Stimulated activated CD4-positive, alpha-beta T cell treated with anti-CD3 and anti-CD28 coated beads, Interleukin-12 subunit alpha, Interleukin-12 subunit beta, amount 100 ng/mL, for 24 hours (primary cell): Measurements from ENCODE around the gene NFIX.

Source experiments
- DNase-seq, 2 experiments: peaks; one replicate each; pipeline ENCODE4 v3.0.0-alpha.2; 2020; ENCODE audit warnings: low read depth in 2 of 2

Gene NFIX

DNA sequence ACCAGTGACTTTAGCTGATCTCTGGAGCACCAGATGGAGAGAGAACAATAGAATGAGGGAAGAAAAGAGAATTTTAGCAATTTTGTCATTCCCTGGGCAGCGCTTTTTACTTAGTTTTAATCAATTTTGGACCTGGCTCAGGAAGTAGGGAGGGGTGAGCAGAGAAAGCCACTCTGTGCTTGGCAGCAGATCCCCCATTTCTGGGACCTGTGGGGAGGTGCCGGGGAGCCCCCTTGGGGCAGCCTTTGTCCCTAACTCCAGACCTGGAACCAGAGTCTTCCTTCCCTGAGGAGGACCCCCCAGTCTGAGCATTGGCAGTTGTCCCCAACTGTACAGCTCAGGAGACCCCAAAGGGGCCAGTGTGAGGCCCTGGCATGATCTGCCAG lies 96.9 kb downstream of the NFIX start:
- DNase-seq, result no peak

DNA sequence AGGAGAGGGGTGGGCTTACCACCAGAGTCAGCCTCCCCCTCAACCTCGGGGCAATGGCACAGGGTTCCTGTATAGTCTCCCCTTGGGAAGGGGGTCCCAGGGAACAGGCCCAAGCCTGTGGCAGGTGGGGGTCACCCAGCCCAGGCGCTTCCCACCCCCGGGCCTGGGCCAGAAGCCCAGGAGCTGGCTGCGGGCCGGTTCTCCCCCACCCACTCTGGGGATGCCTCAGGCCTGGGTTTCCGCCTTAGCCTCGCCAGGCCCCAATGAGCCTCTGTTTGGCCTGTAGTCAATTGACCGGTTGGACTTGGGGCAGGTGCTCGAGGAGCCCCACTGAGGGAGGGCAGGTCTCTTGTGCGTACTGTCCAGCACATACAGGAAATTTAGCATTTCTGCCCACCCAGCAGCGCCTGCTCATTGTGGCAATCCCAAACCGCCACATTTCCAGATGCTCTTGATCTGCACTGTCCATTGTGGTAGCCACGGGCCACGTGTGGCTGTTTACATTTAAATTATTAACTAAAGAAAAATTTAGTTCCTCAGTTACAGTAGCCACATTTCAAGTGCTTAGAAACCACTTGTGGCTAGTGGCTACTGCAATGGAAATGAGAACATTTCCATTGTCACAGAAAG lies 97.4 kb downstream of the NFIX start:
- no peak for DNase-seq

DNA sequence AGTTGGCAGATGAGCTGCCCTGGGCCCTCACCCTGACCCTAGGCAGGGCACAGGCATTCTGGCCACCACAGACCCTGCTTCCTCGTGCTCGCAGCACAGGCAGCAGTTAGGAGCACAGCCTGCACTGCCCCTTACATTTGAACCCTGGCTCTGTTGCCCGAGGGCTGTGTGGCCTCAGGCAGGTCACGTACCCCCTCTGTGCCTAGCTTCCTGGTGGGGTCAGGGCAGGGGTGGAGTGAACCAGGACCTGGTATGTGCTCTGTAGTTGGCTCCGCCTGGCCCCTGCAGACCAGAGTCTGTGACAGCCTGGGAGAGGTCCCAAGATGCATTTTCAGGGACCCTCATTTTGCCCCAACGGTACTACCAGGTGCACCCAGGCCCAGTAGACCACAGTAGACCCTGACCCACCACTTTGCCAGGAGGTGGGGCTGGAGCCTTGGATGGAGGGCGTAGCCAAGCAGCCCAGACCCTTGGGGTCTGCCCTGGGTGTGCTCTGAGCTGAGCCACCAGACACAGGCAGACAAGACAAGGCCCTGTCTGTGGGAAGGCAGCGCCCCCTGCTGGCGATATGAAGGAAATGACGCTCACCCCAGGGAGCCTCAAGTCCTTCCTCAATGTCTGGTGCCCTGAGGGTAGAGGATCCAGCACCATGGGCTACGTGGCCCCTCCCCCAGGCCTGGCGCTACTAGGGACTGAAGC lies 98.3 kb downstream of the NFIX start:
- DNase-seq, result peak; percentile 56 to 72

DNA sequence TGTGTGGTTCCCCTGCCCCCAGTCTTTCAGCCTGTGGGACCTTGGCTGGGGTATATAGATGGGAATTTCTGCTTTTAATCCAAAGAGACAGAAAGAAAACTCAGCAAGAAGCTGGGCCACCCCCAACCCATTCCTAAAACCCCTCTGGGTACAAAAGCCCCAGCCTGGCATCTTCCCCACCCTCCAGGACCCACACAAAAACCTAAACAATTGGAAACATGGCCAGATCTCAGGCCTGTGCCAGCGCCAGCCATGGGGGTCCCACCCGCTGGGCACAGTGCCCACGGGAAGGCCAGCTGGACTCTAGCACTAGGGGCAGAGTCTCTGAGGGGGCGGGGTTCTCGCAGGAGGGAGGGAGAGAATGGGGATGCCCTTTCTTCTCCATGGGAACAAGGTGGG lies 98.8 kb downstream of the NFIX start:
- DNase-seq, result no peak

DNA sequence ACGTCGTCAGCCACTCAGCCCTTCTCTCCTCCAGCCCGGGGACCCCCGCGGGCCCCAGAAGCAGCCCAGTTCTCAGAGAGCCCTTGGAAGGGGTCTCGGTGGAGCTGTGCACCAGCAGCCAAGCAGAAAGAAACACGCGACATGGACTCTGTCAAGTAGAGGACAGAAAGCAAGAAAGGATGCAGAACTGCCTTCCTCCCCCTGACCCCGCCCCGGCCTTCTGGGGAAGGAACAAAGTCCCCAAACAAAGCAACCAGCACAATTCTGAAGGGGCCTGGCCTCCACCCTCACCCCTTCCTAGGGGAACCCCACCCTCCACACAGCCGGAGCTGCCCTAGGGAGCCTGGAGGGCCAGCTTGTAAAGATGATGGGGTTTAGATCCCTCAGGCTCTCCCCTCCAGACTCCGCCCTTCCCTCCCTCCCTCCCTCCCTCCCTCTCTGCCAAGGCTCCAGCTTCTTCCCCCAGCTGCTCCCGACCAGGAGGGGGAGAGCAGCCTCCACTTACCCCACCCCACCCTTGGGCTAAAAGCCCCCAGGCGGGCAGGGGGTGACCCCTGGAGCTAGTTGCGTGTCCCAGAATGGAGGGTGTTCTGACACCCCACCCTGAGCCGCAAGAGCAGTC lies 99.6 kb downstream of the NFIX start:
- DNase-seq, result no peak

DNA sequence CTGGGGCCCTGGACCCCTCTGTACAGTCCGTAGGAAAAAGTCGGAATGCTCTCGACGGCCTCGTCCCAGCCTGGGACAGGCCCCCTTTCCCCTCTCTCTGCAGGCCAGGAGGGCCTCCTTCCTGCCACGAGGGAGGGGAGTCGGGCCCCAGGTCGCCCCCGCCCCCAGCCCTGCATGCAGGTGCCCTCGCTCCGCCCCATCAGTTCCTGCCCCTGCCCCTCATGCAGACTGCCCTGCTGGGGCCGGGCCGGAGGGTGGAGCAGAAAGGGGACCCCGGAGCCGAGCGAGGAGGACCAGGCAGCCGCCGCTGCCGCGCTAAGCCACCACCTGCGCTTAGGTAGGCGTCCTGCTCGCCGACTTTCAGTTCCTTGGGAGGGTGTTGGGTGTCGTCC lies 100.1 kb downstream of the NFIX start:
- DNase-seq, result no peak

DNA sequence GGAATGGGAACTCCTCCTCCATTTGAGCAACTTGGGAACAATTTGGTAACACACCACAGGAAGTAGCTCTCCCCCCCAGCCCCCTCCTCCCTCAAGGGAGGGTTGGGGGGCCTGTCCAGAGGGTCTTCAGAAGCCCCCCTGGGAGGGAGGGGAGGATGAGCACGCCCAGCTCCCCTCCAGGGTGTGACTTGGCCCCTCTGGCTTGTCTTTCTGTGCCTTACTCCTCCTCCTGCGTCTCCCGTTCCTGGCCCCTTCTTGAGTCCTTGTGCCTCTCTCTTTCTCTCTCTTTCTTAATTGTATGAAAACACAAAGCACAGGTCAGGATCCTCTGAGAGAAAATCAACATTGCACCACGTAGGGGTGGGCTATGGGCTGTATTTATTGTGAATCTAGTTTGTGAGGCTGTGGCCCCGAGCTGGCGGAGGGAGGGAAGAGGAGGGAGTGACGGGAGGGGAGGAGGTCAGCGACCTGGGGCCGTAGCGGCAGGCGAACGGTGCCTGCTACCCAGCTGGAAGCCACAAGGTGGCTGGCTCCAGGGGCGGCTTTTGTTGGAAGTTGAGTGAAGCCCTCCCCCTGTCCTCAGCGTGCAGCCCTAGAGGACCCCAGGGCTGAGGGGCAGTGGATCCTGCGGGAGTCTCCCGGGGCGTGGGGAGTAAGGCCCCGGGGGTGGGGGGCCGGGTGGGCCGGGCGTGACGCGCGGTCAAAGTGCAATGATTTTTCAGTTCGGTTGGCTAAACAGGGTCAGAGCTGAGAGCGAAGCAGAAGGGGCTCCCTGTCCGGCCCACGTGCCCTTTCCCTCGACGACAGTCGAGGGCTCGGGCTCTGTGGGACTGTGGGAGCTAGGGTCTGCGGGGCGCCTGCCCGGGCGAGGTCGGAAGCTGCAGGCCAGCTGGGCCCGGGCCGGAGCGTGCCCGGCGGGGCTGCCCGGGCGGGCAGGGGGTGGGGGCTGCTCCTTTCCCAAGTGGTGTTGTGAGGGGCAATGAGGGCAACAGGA lies 101.0 kb downstream of the NFIX start:
- no peak for DNase-seq

DNA sequence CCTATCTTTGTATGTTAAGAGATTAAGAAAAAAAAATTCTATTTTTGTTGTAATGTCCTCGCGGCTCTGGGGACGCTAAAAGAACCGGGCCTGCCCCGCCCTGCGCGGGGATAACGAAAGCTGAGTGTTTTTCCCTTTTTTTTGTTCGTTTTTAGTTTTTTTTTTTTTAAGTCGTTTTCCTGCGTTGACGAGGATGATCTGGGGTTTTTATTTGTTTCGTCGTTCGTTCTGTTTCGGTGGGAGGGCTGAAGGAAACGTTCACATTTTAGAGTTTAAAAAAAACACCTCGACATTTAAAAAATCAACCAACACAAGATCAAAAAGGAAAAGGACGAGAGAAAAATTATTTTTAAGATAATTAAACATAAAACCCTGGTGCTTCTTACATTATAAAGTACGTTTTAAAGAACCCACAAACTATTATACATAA lies 101.8 kb downstream of the NFIX start:
- no peak for DNase-seq

DNA sequence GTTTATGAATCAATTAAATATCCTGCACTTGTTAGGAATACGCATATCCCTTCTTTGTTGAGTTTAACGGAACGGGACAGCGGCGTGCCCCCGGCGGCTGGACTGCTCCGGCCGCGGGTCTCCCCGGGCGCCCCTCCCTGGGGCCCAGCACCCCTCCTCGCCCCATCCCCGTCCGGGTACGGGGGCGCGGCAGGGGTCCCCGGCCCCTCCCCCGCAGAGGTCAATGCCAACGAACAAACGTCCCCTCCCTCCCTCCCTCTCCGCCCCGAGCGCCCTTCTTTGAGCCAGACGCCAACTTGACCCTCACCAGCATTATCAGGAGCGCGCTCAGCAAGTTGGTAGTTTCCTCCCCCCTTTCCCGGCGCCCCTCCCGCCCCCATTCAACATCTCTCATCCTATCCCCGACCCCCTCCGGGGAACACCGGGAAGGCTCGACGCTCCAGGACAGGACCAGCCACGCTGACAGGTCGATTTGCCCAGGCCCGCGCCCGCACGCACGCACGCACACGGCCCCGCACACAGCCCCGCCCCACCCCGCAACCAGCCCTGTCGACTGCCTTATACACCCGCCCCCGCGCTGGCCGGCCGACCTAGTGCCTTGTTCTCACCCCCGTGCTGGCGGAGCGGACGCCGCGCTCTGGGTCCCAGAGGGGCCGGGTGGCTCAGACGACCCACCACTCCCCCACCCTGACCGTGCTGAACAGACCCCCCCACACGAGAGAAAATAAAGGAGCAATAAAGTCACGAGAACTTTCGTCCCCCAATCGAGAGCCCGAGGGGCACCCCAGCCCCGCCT lies 102.4 kb downstream of the NFIX start:
- no peak for DNase-seq

DNA sequence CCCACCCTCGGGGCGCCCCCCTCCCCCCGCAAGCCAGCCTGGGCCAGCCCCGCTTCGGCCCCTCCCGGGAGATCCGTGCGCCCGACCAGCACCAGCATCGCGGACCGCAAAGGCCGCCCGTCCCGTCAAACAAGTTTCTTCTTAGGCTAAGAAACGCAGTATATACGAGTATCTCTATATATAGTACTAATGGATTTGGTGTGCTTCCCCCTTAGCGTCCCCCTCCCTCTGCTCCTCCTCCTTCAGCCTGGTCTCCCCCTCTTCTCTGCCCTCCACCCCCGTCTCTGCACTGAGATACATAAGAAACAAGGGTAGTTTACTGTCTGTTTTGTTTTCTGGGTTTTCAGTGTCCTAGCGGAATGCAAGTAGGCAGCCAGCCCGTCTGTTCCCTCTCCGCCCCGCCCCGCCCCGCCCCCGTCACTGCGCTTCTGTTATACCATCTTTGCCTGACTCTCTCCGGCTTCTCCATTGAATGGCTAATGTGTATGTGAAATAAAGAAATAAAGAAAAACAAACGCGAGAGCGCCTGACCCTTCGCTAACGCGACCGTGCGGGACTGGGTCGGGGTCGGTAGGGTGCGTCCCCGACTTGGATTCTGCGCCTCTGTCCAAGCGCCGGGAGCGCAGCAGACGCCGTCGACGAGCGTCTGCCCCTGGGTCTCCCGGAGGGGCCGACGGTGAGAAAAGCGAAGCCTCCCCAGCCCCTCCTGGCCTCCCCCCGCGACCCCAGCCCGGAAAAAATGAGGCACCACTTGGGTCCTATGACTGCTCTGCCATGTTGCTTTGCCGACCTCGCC lies 103.2 kb downstream of the NFIX start:
- no peak for DNase-seq

DNA sequence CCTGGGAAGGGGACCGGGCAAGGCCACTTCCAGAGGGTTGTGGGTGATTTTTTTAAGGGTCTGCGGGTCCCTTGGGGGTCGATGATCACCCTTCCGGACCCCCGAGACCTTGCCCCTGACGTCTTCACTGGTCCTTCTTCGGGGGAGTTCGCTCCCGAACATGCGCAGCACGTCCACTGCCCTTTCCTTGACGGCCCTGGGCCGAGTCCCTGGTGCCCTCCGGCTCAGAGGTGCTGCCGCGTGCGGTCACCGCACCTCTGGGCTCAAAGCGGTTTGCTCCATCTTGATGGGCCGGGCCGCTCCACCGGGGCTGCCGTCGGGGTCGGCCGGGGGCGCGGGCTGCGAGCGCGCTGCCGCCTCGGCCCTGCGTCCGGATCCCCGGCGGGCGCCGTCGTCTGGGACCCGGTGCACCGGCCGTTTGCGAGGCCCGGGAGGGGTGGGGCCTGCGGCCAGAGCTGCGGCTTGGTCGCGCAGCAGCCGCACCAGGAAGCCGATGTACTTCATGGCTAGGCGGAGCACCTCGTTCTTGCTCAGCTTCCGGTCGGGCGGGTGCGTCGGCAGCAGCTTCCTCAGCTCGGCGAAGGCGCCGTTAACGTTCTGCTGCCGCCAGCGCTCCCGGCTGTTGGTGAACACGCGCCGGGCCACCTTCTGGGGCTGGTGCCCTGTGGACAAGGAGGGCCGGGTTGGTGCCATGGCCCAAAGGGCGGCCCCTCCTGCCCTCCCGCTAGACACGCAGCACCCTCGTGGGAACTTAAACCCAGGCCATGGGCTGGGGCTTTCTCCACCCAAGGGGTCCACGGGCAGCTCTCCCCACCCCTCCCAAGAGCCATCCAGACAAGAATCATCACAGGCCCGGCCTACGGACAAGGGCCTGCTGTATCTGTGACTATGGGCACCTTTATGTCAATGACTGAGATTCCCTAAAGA lies 104.1 kb downstream of the NFIX start:
- peak in 1 of 2 experiments; percentile 53 for DNase-seq

DNA sequence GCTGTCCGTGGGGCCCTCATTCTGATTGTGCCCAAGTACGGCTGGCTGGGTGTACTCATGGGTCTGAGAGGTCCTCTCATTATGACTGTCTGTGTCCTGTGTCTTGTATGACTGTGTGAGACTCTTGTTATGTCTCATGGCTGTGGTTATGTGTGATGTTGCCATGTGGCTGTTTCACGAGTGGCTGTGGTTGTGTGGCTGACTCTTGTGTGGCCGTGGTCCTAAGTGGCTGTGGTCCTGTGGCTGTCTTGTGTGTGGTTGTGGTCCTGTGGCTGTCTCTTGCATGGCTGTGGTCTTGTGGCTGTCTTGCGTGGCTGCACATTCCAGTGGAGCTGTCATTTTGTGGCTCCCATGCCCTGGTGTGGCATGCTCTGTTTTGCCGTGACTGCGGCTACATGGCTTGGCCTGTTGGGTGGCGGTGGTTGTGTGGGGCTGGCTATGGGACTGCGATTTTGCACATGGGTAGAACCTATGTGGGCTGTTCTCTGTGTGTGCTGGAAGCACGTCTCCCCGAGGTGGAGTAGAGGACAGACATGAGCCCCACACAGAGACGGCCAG lies 104.8 kb downstream of the NFIX start:
- peak in 1 of 2 experiments; percentile 68 for DNase-seq

DNA sequence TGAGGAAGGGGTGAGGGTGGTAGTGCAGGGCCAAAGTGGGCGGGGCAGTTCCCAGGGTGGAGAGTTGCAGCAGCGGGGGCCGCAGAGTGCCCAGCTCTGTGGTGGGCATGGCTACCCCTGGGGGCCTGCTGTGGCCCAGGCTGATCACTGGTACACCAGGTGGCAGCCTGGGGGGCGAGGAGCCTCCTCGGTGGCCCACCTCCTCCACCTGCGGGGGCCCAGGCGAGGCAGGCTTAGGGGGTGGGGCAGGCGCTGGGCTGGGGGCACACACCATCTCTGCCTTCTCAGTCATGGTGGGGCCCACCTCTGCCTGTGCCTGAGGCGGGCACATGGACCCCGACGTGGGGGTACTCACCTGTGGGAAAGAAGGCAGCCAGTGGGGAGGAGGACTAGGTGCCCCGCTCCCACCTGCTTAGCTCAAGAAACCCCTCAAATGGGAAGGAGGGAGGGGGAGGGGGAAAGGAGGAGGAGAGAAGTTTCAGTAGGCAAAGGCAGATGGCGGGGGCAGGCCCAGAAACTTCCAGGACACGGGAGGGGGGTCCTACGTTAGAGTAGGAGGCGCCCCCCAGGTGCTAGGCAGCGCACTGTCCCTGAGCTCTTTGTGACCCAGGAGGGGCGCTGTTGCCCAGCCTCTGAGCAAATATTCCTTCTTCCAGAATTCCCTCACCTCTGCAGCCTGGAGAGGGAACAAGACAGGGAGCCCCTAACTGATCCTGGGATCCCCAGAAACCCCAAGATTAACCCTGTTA lies 105.7 kb downstream of the NFIX start:
- DNase-seq, result no peak

DNA sequence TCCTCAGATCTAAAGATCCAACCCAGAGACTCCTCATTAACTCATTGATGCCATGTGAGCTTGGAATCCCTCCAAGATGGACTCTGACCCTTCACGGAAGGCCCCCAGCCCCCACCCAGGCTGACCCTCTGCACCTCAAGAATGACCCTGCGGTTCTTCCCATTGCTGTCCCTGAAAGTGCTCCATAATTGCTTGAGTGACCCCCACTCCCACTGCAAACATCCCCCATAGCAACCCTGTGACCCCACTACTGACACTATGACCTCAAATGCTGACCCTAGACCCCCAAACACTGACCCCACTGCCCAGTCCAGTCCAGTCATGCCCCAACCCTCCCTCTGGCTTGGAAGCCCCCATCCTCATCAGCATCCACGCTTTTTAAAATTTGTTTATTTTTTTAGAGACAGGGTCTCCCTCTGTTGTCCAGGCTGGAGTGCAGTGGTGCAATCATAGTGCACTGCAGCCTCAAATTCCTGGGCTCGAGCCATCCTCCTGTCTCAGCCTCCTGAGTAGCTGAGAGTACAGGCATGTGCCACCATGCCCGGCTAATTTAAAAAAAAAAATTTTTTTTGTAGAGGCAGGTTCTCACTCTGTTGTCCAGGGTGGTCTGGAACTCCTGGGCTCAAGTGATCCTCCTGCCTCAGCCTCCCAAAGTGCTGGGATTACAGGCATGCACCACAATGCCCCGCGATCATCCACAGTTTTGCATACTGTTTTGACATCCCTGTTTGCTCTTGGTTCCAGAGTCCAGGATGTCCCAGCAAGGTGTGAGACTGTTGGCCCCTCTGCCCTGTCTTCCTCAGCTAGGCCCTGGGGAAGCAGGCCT lies 106.5 kb downstream of the NFIX start:
- no peak for DNase-seq

DNA sequence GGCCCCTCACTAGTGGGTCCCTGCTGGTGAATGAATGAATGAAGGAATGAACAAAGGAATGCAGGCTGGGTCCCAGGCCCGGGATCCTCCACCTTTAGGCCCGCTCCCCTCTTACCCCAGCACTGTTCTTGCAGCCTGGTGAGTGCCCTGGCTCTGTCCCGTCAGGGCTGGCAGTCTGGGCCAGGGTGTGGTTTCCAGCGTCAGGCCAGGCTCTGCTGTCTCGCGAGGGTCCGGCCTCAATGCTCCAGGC lies 107.1 kb downstream of the NFIX start:
- no peak for DNase-seq

DNA sequence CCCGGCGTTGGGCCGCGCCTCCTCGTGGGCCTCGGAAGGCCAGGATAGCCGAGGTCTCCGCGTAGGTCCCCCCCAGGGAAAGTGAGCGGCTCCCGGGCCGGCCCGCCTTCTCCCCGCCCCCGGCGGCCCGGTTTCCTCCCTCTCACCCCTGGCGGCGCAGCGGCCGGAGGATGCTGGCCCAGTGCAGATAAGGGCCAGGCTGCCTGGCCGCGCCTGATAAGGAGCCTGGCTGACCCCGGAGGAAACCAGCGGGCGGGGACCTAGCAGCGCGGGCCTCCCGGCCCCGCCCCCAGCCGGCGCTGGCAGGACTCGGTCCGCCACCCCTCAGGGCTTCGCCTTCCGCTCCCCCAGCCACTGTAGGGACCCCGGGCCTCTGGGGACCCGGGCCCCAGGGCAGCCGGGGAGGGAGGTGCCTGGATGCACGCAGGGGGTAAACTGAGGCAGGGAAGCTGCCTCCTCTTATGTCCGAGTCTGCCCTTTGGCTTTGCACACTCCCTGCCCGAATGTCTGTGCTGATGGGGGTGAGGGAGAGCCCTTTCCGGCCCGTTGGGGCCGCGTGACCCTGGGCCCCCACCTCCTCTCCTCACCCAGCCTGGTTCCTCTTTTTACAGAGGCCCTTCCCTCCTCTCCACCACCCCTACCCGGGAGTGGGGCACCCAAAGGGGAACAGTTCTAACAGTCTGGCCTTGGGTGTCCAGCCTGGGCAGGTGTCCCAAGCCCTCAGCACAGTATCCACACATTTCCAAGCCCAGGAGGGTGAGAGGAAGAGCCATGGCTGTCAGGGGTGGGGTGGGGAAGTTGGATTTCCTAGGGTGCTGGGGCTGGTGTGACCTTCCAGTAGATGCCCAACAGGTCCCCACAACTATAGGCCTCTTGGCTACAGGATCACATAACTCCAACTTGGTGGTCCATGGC lies 107.6 kb downstream of the NFIX start, which contains the start of gene LYL1:
Gene LYL1, minus strand, starts transcription at position 193 of the 915 bp plus-strand sequence. CDS start 1,687 bp downstream, outside the sequence.
- DNase-seq, result no peak
